DMS 273 (cell line): ENCODE data around the gene NUP214.
"Not testable (repeated sequence)": the region's sequence is repeated elsewhere in the genome, so short reads cannot be mapped to it uniquely, and the experiment has no call there.

Experiments
- DNase-seq: peaks from one replicate; lab custom pipeline; 2025; ENCODE audit not compliant: unreplicated experiment; lab: John Stamatoyannopoulos, UW

Gene NUP214

GRCh38 chr9:131096269-131097125 lies 28.9 kb upstream of the NUP214 start, which contains the start of gene AIF1L:
AIF1L (plus strand) TSS chr9:131096531; CDS start chr9:131096630, 99 bp downstream.
- peak; percentile 78 for DNase-seq

- no peak for DNase-seq
Observed at GRCh38 chr9:131097126-131097947, 28.0 kb upstream of the NUP214 start.

GRCh38 chr9:131097948-131098278 lies 27.5 kb upstream of the NUP214 start:
- DNase-seq, result no peak

- DNase-seq, result no peak
Observed at GRCh38 chr9:131098391-131099101, 26.8 kb upstream of the NUP214 start.

- DNase-seq, result no peak
Observed at GRCh38 chr9:131099102-131099606, 26.2 kb upstream of the NUP214 start.

- DNase-seq, result not testable (repeated sequence)
Observed at GRCh38 chr9:131099845-131100244, 25.5 kb upstream of the NUP214 start.

- DNase-seq, result no peak
Observed at GRCh38 chr9:131100445-131100844, 24.9 kb upstream of the NUP214 start.

- no peak for DNase-seq
Observed at GRCh38 chr9:131101207-131101964, 24.0 kb upstream of the NUP214 start.

GRCh38 chr9:131103024-131103423 lies 22.4 kb upstream of the NUP214 start:
- no peak for DNase-seq

- DNase-seq, result no peak
Observed at GRCh38 chr9:131103535-131103934, 21.9 kb upstream of the NUP214 start.

GRCh38 chr9:131104016-131104740 lies 21.2 kb upstream of the NUP214 start:
- no peak for DNase-seq

GRCh38 chr9:131105952-131106351 lies 19.4 kb upstream of the NUP214 start:
- DNase-seq, result no peak

GRCh38 chr9:131107760-131108159 lies 17.6 kb upstream of the NUP214 start:
- no peak for DNase-seq

- no peak for DNase-seq
Observed at GRCh38 chr9:131111186-131111853, 14.1 kb upstream of the NUP214 start.

GRCh38 chr9:131111854-131112311 lies 13.5 kb upstream of the NUP214 start:
- DNase-seq, result no peak

- no peak for DNase-seq
Observed at GRCh38 chr9:131112374-131113154, 12.8 kb upstream of the NUP214 start.

- no peak for DNase-seq
Observed at GRCh38 chr9:131113655-131114054, 11.7 kb upstream of the NUP214 start.

- DNase-seq, result no peak
Observed at GRCh38 chr9:131114084-131114535, 11.3 kb upstream of the NUP214 start.
